Neural cell (in vitro differentiated cells): Measurements from ENCODE around the gene CELF4.
A peak's percentile ranks its signal among the peaks of the same experiment; 100 is the strongest.

ENCODE experiments used
- CTCF ChIP-seq: fragments of 450-650 bp; IDR thresholded peaks from 2 replicates; pipeline ENCODE4 v1.5.1; 2014; ENCODE audit warnings: antibody characterized with exemption, mild to moderate bottlenecking, moderate library complexity; ENCODE audit not compliant: poor library complexity, severe bottlenecking
- EZH2 ChIP-seq: fragments of 200-600, 300-800 bp; shearing (Covaris generic), sonication (generic); IDR thresholded peaks from 2 replicates; pipeline ENCODE4 v1.6.1; 2014; ENCODE audit warnings: antibody characterized with exemption, low read length, borderline replicate concordance, mild to moderate bottlenecking; ENCODE audit not compliant: insufficient read depth, poor library complexity, severe bottlenecking
- REST ChIP-seq: IDR thresholded peaks from 2 replicates; pipeline ENCODE4 v1.6.1; 2012; ENCODE audit warnings: borderline replicate concordance
- TAF1 ChIP-seq: IDR thresholded peaks from 2 replicates; pipeline ENCODE4 v1.6.1; 2012; ENCODE audit warnings: low read depth

- TF ChIP-seq CTCF: peak; percentile 57
- no peak for TF ChIP-seq REST
- TF ChIP-seq TAF1: no peak
- no peak for TF ChIP-seq EZH2
Measured at GRCh38 chr18:37393945-37394609, 171.5 kb downstream of the CELF4 start.
